Testis (tissue), 3 donors: ENCODE measurements around the gene IFNK. TPM values are rescaled to one million over a fixed set of nuclear protein-coding genes. Genes with fewer than 3 reads are reported as not detected.

Source experiments
- DNase-seq: peaks from one replicate; pipeline ENCODE4 v3.0.0-alpha.2; 2019
- H3K27ac ChIP-seq, 2 donors: fragments of 200-600 bp; sonication (generic); one replicate each; pipeline ENCODE4 v1.5.1; 2019
- H3K27me3 ChIP-seq: fragments of 200-600 bp; sonication (generic); one replicate; pipeline ENCODE4 v1.5.1; 2019
- H3K36me3 ChIP-seq: fragments of 200-600 bp; sonication (generic); one replicate; pipeline ENCODE4 v1.5.1; 2017; ENCODE audit warnings: low read depth; ENCODE audit errors: missing control alignments
- H3K4me1 ChIP-seq: fragments of 200-600 bp; sonication (generic); one replicate; pipeline ENCODE4 v1.5.1; 2019
- H3K4me3 ChIP-seq, 2 donors: fragments of 200-600 bp; sonication (generic); one replicate each; pipeline ENCODE4 v1.5.1; 2017 to 2019
- H3K9me3 ChIP-seq: fragments of 200-600 bp; sonication (generic); one replicate; pipeline ENCODE4 v1.5.1; 2017
- POLR2A ChIP-seq: fragments of 450-650 bp; IDR thresholded peaks from one replicate; pipeline ENCODE4 v1.6.1; 2017; ENCODE audit warnings: antibody characterized with exemption, mild to moderate bottlenecking, moderate library complexity
- WGBS, 2 donors: methylation state at CpG; one replicate each; pipeline ENCODE4 v1.1.5; 2018; 5-methylcytosine and 5-hydroxymethylcytosine counted together
- intact Hi-C: fragments of 100-400 bp; cut with DNase I; formaldehyde crosslinking; loops from one replicate; pipeline ENCODE4 v1.15.1; 2023; ENCODE audit warnings: low total_unique reads
- polyA plus RNA-seq: library from polyadenylated mRNA; stranded (reverse); fragments of 350-450 nt; fragmentation: Illumina TruSeq; extraction: RNeasy Lipid Tissue Mini Kit (QIAGEN cat#74804); gene quantifications from one replicate; pipeline ENCODE4 v1.2.3, GENCODE V29; 2014; ENCODE audit warnings: low read depth, low replicate concordance; ENCODE audit not compliant: insufficient read depth
- total RNA-seq, 2 donors: library from RNA; depleted of rRNA; stranded (reverse); fragments of >200 nt; gene quantifications; one replicate each; pipeline ENCODE4 v1.2.3, GENCODE V29; 2016
- TF ChIP-seq, protein P1 (sequence below), 3 experiments: fragments of 450-650 bp in 2 of 3; fragments of 200-600 bp in 1 of 3; sonication (generic) in 1 of 3; IDR thresholded peaks; one replicate each; pipeline ENCODE4 v1.5.1; 2016 to 2019; ENCODE audit warnings: antibody characterized with exemption in 3 of 3, mild to moderate bottlenecking in 2 of 3, moderate library complexity in 1 of 3

IFNK gene
- total and polyA plus RNA-seq, 3 donors from 2014 or later = not detected

DNA sequence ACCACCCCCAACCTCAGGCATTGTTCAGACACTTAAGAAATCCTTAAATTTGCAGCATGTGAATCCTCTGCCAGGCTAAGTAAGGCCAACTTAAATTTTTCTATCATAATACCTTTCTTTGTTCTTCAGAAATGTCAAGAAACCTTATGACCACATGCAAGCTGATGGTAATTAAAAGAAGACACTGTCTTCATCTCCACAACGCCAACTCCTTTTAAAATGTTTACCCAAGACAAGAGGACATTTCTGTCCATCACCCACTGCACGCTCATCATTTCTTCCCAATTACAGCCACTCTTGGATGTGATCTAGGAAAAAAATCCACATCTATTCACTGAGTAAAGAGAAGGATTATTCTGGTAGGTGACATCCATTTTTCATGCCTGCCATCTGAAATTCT, 6.1 kb upstream of the IFNK start:
- no peak overlapping the region for H3K27ac ChIP-seq
- TF ChIP-seq, protein P1, sequence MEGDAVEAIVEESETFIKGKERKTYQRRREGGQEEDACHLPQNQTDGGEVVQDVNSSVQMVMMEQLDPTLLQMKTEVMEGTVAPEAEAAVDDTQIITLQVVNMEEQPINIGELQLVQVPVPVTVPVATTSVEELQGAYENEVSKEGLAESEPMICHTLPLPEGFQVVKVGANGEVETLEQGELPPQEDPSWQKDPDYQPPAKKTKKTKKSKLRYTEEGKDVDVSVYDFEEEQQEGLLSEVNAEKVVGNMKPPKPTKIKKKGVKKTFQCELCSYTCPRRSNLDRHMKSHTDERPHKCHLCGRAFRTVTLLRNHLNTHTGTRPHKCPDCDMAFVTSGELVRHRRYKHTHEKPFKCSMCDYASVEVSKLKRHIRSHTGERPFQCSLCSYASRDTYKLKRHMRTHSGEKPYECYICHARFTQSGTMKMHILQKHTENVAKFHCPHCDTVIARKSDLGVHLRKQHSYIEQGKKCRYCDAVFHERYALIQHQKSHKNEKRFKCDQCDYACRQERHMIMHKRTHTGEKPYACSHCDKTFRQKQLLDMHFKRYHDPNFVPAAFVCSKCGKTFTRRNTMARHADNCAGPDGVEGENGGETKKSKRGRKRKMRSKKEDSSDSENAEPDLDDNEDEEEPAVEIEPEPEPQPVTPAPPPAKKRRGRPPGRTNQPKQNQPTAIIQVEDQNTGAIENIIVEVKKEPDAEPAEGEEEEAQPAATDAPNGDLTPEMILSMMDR (IDR thresholded peaks at IDR 0.05) = no peak
- no peak for TF ChIP-seq POLR2A
- DNase-seq = no peak
- intact Hi-C loops = no loop called here
- WGBS, 2 donors = 91 to 92% methylated on average over 2 of the region's 2 CpGs
- no peak overlapping the region for H3K4me3 ChIP-seq
- no peaks in the 10 kb centered on the region for H3K27me3 ChIP-seq
- H3K4me1 ChIP-seq = peaks cover 5% of the 10 kb centered on the region
- H3K9me3 ChIP-seq = no peaks in the 10 kb centered on the region
- H3K36me3 ChIP-seq = no peaks in the 10 kb centered on the region

DNA sequence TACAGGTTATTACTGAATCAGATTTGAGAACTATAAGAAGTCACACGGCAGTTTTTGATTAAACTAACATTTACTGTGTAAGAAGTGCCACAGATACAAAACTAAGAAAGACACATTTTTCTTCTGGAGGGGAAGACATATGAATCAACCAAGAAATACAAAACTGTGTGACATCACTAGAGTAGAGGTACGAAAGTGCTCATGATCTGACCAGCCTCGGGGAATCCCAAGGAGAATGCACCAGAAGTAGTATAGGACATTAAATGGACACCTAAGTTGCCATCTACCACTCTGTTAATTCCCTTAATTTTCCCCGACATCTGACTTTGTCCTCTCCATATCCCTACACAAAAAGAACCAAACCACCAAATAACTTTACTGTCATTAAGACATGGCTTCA, 5.3 kb upstream of the IFNK start:
- TF ChIP-seq, protein P1 (IDR thresholded peaks at IDR 0.05) = no peak
- TF ChIP-seq POLR2A = no peak
- H3K36me3 ChIP-seq = no peaks in the 10 kb centered on the region
- intact Hi-C loops = no loop called here
- no peak overlapping the region for H3K27ac ChIP-seq
- H3K27me3 ChIP-seq = no peaks in the 10 kb centered on the region
- peaks cover 5% of the 10 kb centered on the region for H3K4me1 ChIP-seq
- 92 to 97% methylated on average over 4 of the region's 4 CpGs for WGBS, 2 donors
- H3K4me3 ChIP-seq = no peak overlapping the region
- no peaks in the 10 kb centered on the region for H3K9me3 ChIP-seq
- DNase-seq = no peak

DNA sequence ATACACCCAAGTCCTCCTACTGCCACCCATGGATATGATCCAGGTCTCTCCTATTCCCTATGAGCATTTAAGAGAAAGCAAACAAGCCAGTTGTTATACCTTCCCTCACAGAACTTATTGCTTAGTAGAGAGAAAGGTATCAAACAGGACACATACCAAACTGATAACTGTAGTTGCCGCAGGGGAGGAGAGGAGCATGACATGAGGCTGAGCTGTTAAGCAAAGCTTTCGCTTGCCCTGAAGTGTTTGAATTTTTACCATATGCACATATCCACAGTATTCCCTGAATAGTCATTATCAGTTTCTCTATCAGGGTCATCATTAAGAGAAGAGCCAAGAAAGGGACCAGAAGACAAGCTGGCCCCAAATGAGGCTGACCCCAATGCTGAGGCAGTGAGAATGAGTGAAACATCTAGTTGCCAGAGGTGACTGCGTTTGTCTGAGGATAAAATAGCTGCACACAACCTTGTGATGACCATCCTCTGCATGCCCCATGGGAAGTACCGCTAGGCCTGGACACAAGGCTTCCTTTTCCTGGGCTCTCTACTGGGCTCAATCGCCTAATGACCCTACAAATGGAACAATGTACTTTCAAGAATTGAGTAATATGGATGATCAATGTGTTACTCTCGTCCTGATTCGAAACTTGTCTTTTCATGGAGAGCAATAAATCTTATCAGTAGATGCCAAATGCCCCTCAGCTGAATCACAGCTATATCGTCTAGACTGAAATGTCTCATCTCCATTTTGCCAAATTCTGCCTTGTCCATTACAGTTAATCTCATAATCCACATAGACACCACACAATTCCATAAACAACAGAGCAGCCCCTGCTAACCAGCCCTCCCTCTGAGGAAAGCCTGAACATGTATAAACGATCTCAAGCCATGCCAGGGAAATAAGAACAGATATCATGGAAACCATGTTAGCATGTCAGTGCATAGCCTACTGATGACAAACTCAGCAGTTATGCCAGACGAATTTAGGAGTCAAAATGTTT, 4.3 kb upstream of the IFNK start:
- no peak for TF ChIP-seq POLR2A
- TF ChIP-seq, protein P1 (IDR thresholded peaks at IDR 0.05) = no peak
- H3K36me3 ChIP-seq = no peaks in the 10 kb centered on the region
- intact Hi-C loops = no loop called here
- no peak overlapping the region for H3K27ac ChIP-seq
- H3K4me1 ChIP-seq = peaks cover 3% of the 10 kb centered on the region
- WGBS, 2 donors = 76 to 81% methylated on average over 10 of the region's 10 CpGs
- no peak for DNase-seq
- H3K4me3 ChIP-seq = no peak overlapping the region
- H3K9me3 ChIP-seq = no peaks in the 10 kb centered on the region
- no peaks in the 10 kb centered on the region for H3K27me3 ChIP-seq

DNA sequence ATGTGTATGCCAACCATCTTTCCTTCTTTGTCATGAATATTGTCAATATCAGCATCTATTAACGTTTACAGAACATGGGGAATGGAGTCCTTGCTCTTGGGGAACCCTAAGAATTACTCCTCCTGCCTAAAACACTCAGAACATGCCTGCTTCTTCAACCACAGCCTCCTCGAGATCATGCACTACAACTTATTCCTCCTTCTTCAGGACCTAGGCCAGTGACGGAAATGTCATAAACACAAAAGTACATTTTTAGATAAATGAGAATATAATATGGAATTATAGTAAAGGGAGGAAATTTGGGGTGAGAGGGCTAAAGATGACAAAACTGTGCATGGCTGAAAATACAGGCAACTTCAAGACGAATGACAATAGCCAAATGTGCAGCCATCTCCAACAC, 3.1 kb upstream of the IFNK start:
- intact Hi-C loops = no loop called here

More for the DNA sequence above, 3.1 kb upstream of the IFNK start:
- DNase-seq = no peak
- H3K4me3 ChIP-seq = no peak overlapping the region
- no peaks in the 10 kb centered on the region for H3K36me3 ChIP-seq
- WGBS, 2 donors = 89 to 90% methylated on average over 4 of the region's 4 CpGs
- no peaks in the 10 kb centered on the region for H3K27me3 ChIP-seq
- H3K27ac ChIP-seq = no peak overlapping the region
- no peaks in the 10 kb centered on the region for H3K4me1 ChIP-seq
- H3K9me3 ChIP-seq = no peaks in the 10 kb centered on the region
- no peak for TF ChIP-seq POLR2A
- TF ChIP-seq, protein P1 (IDR thresholded peaks at IDR 0.05) = no peak
